ENCODE results near the gene PROC. TPM values are rescaled to one million over a fixed set of nuclear protein-coding genes. Genes with fewer than 3 reads are reported as not detected.

Gene PROC
- total RNA-seq, 6 donors from 2014 or later = 0.55 to 0.79 (median 0.62) TPM; not detected in 2

- Histone ChIP-seq H3K36me3 (no peaks in the 10 kb centered on the region), H3K27me3 (no peaks in the 10 kb centered on the region), H3K4me1 (peaks cover 16 to 45% (median 22%) of the 10 kb centered on the region in 4 donors), H3K4me3 (peak overlapping the region in 2 of 4 donors; percentile 15 to 21), H3K9me3 (no peaks in the 10 kb centered on the region), H3K27ac (peak overlapping the region in 3 of 4 donors; percentile 11 to 31 (median 30))
- DNase-seq (peak in 1 of 2 donors; percentile 86), ATAC-seq (ENCODE audit: low FRiP score in 2 of 2) (peak; percentile 65 to 76)
- TF ChIP-seq POLR2A (IDR thresholded peaks at IDR 0.05) (no peak), CTCF (IDR thresholded peaks at IDR 0.05) (no peak), POLR2AphosphoS5 (IDR thresholded peaks at IDR 0.05) (no peak), EP300 (IDR thresholded peaks at IDR 0.05) (no peak)
- 80 to 81% methylated on average over 28 to 39 of the region's 39 CpGs for WGBS, 2 donors
Observed at GRCh38 chr2:127400897-127401756, 17.1 kb upstream of the PROC start.

DNA sequence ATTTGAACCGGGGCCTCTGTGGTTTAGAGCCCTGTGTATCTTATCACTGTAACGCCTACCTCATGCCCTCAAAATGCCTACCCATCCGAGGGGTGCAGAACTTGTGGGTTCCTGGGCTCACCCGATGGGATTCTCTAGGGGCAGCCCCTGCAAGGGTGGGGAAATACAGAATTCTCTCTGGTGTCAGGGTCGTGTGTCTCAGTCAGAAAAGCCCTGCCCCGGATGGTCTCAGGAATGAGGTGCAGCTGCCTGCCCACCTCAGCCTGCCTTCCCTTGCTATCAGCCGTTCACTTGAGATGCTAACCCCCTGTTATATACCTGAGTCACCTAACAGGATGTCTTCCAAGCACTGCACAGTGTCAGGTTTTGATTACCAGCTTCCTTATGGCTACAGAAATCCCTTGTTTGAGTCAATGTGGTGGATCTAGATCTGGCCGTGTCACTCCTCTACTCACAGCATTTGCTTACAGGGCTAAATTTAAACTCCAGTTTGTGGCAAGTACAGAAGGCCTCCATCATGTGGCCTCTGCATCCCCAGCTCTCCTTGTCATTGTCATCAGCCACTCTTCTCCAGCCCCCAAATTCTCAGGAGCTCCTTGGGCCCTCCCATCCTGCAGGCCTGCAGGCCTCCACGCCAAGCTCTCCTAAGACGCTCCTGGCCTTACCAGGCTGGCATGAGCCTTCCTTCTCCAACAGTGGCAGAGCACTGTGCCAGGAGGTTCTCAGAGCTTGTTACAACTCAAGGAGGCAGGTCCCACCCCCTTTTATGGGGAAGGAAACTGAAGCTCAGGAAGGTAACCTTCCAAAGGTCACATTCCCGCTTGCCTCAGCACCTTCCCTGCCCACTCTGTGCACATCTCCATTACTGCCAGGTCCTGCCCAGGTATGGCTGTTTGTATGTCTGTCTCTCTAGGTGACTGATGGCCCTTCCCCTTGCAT is 16.2 kb upstream of the PROC start:
- no peak for TF ChIP-seq EP300 (IDR thresholded peaks at IDR 0.05)
- TF ChIP-seq CTCF (IDR thresholded peaks at IDR 0.05) = no peak
- TF ChIP-seq POLR2A (IDR thresholded peaks at IDR 0.05) = no peak
- TF ChIP-seq POLR2AphosphoS5 (IDR thresholded peaks at IDR 0.05) = no peak
- H3K27me3 ChIP-seq = no peaks in the 10 kb centered on the region
- DNase-seq (no peak), ATAC-seq (ENCODE audit: low FRiP score in 2 of 2) (no peak)
- H3K36me3 ChIP-seq = no peaks in the 10 kb centered on the region
- peaks cover 16 to 45% (median 22%) of the 10 kb centered on the region in 4 donors for H3K4me1 ChIP-seq
- H3K4me3 ChIP-seq = no peak overlapping the region
- no peak overlapping the region for H3K27ac ChIP-seq
- WGBS, 2 donors = 79 to 83% methylated on average over 11 of the region's 11 CpGs
- no peaks in the 10 kb centered on the region for H3K9me3 ChIP-seq

- Histone ChIP-seq H3K27ac (no peak overlapping the region), H3K36me3 (no peaks in the 10 kb centered on the region), H3K9me3 (no peaks in the 10 kb centered on the region), H3K4me1 (peaks cover 17 to 47% (median 22%) of the 10 kb centered on the region in 4 donors), H3K27me3 (no peaks in the 10 kb centered on the region), H3K4me3 (no peak overlapping the region)
- TF ChIP-seq CTCF (IDR thresholded peaks at IDR 0.05) (no peak), POLR2AphosphoS5 (IDR thresholded peaks at IDR 0.05) (no peak), POLR2A (IDR thresholded peaks at IDR 0.05) (no peak)
- 80 to 93% methylated on average over 3 of the region's 3 CpGs for whole genome bisulfite sequencing, 2 donors
- DNase-seq = no peak
- no peak for ATAC-seq (ENCODE audit: low FRiP score in 2 of 2)
Observed at GRCh38 chr2:127403460-127403859, 14.8 kb upstream of the PROC start.

DNA sequence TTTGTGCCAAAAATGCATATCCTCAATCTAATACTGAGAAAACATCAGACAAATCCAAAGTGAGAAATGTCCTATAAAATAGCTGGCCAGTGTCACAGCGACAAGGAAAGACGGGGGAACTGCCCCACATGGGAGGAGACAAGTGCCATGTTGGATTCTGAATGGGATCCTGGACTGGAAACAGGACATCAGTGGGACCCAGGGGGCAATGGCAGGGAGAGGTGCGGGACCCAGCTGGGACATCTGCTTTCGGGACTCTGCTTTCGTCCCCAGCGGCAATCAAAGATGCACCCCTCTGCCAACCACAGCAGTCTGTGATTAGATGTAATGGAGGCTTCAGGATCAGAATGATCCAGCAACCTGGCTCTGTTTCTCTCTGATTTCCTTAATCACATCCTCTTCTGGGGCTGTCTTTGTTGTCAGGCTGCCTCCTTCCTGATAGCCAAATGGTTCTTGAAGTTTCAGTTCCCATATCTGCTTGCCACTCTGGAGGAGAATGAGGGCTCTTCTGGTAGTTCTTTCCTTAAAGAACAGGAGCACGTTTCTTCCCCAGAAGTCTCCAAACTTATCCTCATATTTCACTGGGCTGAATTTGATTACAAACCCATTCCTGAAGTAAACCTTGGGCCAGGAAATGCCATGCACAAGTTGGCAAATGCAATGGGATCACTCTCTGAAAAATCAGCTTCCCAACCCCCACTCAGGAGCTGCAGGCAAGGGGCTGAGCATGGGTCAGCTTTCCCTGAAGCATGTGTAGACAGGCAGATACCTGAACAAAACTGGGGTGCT is 13.6 kb upstream of the PROC start:
- H3K9me3 ChIP-seq = no peaks in the 10 kb centered on the region
- no peak overlapping the region for H3K4me3 ChIP-seq
- TF ChIP-seq POLR2AphosphoS5 (IDR thresholded peaks at IDR 0.05) = no peak
- no peak for TF ChIP-seq POLR2A (IDR thresholded peaks at IDR 0.05)
- TF ChIP-seq EP300 (IDR thresholded peaks at IDR 0.05) = no peak
- TF ChIP-seq CTCF (IDR thresholded peaks at IDR 0.05) = no peak
- H3K4me1 ChIP-seq = peaks cover 22 to 46% (median 28%) of the 10 kb centered on the region in 4 donors
- DNase-seq (no peak), ATAC-seq (ENCODE audit: low FRiP score in 2 of 2) (no peak)
- peak overlapping the region in 3 of 4 donors; percentile 54 to 68 (median 59) for H3K27ac ChIP-seq
- 82 to 83% methylated on average over 7 of the region's 7 CpGs for WGBS, 2 donors
- H3K36me3 ChIP-seq = no peaks in the 10 kb centered on the region
- no peaks in the 10 kb centered on the region for H3K27me3 ChIP-seq
